ENCODE results near the gene OSM.

- TF ChIP-seq CTCF (IDR thresholded peaks at IDR 0.05; ENCODE audit: low read depth, low read length) (no peak), EZH2phosphoT487 (IDR thresholded peaks at IDR 0.05; ENCODE audit: low read depth) (no peak)
Observed at GRCh38 chr22:30235687-30236170, 30.9 kb downstream of the OSM start.

All from OCI-LY3 (cell line).